ENCODE measurements around the gene FBXO44. TPM values are rescaled to one million over a fixed set of nuclear protein-coding genes. Genes with fewer than 3 reads are reported as not detected.

Gene FBXO44
- total and polyA plus RNA-seq, 10 donors, result 15.3 to 39.4 (median 24.6) TPM

- no peak for DNase-seq
- WGBS, 5 donors, result 74 to 86% (median 85%) methylated on average over 4 of the region's 4 CpGs
- Histone ChIP-seq H3K9me3 (no peaks in the 10 kb centered on the region), H3K27me3 (replicated peaks in 1 of 7) (peaks cover 0 to 61% (median 12%) of the 10 kb centered on the region in 7 donors), H3K4me3 (peak overlapping the region in 4 of 8 donors; percentile 23 to 63 (median 32)), H3K36me3 (peaks cover 0 to 2% (median 0%) of the 10 kb centered on the region in 6 donors), H3K27ac (peak overlapping the region in 3 of 8 donors; percentile 29 to 67 (median 54)), H3K4me1 (peaks cover 10 to 55% (median 51%) of the 10 kb centered on the region in 6 donors)
- no peak for TF ChIP-seq CTCF (IDR thresholded peaks at IDR 0.05 in 8 of 11, conservative IDR thresholded peaks at IDR 0.05 in 3 of 11)
- no peak for TF ChIP-seq POLR2AphosphoS5 (IDR thresholded peaks at IDR 0.05)
- TF ChIP-seq POLR2A (IDR thresholded peaks at IDR 0.05), result no peak
- intact Hi-C loops (cut with DNase I; ENCODE audit: low total_unique reads), result loop anchor here (5.0 kb wide), 1 partner anchor 71 kb away; no protein-coding TSS in a partner anchor
Measured at GRCh38 chr1:11651017-11651416, 3.7 kb upstream of the FBXO44 start.

DNA sequence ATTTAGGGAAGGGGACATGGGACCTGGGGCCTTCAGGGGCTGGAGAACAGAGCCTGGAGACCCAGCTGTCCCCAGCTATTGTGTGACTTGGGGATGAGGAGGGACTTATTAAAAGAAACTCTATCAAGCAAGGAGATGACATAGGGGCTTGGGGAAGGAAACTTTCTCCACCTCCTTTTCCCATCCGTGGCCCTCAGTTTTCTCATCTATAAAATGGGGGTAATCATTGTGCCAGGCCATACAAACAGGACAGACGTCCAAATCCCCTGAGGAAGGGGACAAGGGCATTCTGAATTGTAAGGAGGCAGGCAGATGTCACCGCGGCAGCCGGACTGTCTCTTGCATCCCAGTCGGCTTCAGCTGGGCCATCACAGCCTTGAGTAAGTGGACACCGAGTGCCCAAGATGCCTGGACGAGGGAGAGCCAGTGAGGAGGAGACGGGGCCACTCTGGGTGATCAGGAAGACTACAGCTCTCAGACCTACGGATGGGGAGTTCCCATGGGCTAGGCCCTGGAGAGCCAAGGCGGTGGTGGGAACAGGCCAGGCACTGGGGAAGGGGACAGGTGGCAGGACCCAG lies 2.4 kb upstream of the FBXO44 start:
- Histone ChIP-seq H3K4me1 (peaks cover 11 to 62% (median 52%) of the 10 kb centered on the region in 6 donors), H3K27ac (no peak overlapping the region), H3K36me3 (peaks cover 0 to 13% (median 2%) of the 10 kb centered on the region in 6 donors), H3K4me3 (no peak overlapping the region), H3K27me3 (replicated peaks in 1 of 7) (peaks cover 0 to 52% (median 12%) of the 10 kb centered on the region in 7 donors), H3K9me3 (no peaks in the 10 kb centered on the region)
- intact Hi-C loops (cut with DNase I; ENCODE audit: low total_unique reads), result loop anchor here (5.0 kb wide), 1 partner anchor 70 kb away; no protein-coding TSS in a partner anchor
- no peak for TF ChIP-seq POLR2AphosphoS5 (IDR thresholded peaks at IDR 0.05)
- TF ChIP-seq CTCF (IDR thresholded peaks at IDR 0.05 in 8 of 11, conservative IDR thresholded peaks at IDR 0.05 in 3 of 11), result no peak
- TF ChIP-seq POLR2A (IDR thresholded peaks at IDR 0.05), result no peak
- 82 to 95% (median 90%) methylated on average over 11 of the region's 11 CpGs for WGBS, 5 donors
- no peak for DNase-seq

- intact Hi-C loops (cut with DNase I; ENCODE audit: low total_unique reads), result loop anchor here (5.0 kb wide), 1 partner anchor 69 kb away; no protein-coding TSS in a partner anchor
- no peaks in the 10 kb centered on the region for H3K9me3 ChIP-seq
- TF ChIP-seq POLR2AphosphoS5 (IDR thresholded peaks at IDR 0.05), result no peak
- no peak for TF ChIP-seq POLR2A (IDR thresholded peaks at IDR 0.05)
- no peak for TF ChIP-seq CTCF (IDR thresholded peaks at IDR 0.05 in 8 of 11, conservative IDR thresholded peaks at IDR 0.05 in 3 of 11)
- peak overlapping the region in 1 of 8 donors; percentile 87 for H3K4me3 ChIP-seq
- H3K27me3 ChIP-seq (replicated peaks in 1 of 7), result peaks cover 0 to 49% (median 12%) of the 10 kb centered on the region in 7 donors
- WGBS, 5 donors, result 79 to 88% (median 81%) methylated on average over 15 to 17 of the region's 17 CpGs
- no peak overlapping the region for H3K27ac ChIP-seq
- DNase-seq, result peak; percentile 59
- H3K36me3 ChIP-seq, result peaks cover 0 to 23% (median 4%) of the 10 kb centered on the region in 6 donors
- H3K4me1 ChIP-seq, result peaks cover 11 to 62% (median 52%) of the 10 kb centered on the region in 6 donors
Measured at GRCh38 chr1:11653101-11653860, 1.4 kb upstream of the FBXO44 start.

DNA sequence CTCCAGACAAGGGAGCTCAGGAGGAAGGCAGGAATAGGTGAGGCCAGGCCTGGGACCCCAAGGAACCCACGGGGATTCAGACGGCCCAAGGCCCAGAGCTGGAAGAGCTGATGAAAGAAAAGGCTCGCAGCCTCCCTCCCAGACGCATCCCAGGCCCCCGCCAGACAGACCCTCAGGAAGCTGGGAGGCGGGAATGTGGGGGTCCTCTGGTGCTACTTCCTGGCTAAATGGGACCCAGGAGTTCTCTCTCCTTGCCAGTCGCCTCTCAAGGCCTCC lies 878 bp upstream of the FBXO44 start:
- TF ChIP-seq POLR2AphosphoS5 (IDR thresholded peaks at IDR 0.05) (no peak), POLR2A (IDR thresholded peaks at IDR 0.05) (no peak), CTCF (IDR thresholded peaks at IDR 0.05 in 8 of 11, conservative IDR thresholded peaks at IDR 0.05 in 3 of 11) (no peak)
- H3K36me3 ChIP-seq, result peaks cover 0 to 28% (median 6%) of the 10 kb centered on the region in 6 donors
- intact Hi-C loops (cut with DNase I; ENCODE audit: low total_unique reads), result loop anchor here (5.0 kb wide), 1 partner anchor 69 kb away; no protein-coding TSS in a partner anchor
- H3K27me3 ChIP-seq (replicated peaks in 1 of 7), result peaks cover 0 to 44% (median 12%) of the 10 kb centered on the region in 7 donors
- peaks cover 11 to 59% (median 49%) of the 10 kb centered on the region in 6 donors for H3K4me1 ChIP-seq
- DNase-seq, result peak; percentile 80
- WGBS, 5 donors, result 68 to 81% (median 75%) methylated on average over 4 to 7 of the region's 7 CpGs
- H3K4me3 ChIP-seq, result peak overlapping the region in 7 of 8 donors; percentile 45 to 87 (median 57)
- no peaks in the 10 kb centered on the region for H3K9me3 ChIP-seq
- peak overlapping the region in 5 of 8 donors; percentile 51 to 80 (median 66) for H3K27ac ChIP-seq
